T-helper 9 cell (primary cell): Measurements from ENCODE around the gene OSBPL5.

Experiments used
- DNase-seq: peaks from one replicate; pipeline ENCODE4 v3.0.0-alpha.2; 2020

OSBPL5 gene

GRCh38 chr11:3163241-3163981 is 1.7 kb downstream of the OSBPL5 start:
- no peak for DNase-seq

GRCh38 chr11:3162410-3163240 is 2.5 kb downstream of the OSBPL5 start:
- no peak for DNase-seq

DNA sequence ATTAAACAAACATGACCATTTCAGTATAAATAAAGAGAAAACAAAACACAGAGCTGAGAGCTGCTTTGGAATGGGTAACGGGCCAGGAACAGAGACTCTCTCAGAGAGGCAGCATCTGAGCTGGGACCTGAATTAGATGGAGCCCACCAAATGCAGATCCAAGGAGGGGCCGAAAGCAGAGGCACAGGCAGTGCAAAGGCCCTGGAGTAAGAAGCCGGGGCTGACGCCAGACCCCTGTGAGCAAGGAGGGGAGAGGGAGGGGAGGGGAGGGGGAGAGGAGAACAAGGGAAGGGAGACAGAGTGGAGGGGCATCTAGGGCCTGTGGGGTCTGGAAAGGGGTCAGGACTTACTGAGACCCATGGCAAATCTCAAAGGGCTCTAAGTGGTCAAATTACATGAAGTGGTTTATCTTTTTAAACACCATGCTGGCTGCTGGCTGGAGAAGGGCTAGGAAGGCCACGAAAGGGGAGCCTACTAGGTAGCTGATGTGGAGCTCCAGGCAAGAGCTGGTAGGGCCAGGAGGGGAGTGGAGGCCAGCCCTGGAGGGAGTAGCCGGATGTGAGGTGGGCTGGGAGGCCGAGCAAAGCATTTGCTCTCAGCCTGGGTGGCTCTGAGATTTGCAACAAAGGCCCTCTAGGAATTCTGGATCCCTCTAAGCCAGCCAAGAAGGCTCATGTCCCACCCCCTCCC is 3.2 kb downstream of the OSBPL5 start:
- DNase-seq = no peak

DNA sequence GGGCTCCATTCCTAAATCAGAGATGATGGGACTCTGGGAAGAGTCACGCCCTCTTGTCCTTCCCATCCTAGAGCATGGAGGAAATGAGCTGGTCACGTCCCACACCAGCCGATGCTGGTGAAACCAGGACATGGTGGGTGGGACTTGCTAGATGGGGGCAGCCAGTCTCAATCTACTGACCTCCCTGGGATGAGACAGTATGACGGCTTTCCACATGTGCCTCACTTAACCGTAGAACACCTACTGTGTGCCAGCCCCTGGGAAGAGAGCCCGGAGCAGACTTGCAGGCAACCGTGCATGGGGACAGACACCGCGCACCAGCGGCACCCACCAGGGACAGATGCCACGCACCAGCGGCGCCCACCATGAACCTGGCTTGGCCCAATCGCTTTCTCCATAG is 3.8 kb downstream of the OSBPL5 start:
- DNase-seq = no peak

GRCh38 chr11:3160252-3161031 is 4.7 kb downstream of the OSBPL5 start:
- DNase-seq = no peak

DNA sequence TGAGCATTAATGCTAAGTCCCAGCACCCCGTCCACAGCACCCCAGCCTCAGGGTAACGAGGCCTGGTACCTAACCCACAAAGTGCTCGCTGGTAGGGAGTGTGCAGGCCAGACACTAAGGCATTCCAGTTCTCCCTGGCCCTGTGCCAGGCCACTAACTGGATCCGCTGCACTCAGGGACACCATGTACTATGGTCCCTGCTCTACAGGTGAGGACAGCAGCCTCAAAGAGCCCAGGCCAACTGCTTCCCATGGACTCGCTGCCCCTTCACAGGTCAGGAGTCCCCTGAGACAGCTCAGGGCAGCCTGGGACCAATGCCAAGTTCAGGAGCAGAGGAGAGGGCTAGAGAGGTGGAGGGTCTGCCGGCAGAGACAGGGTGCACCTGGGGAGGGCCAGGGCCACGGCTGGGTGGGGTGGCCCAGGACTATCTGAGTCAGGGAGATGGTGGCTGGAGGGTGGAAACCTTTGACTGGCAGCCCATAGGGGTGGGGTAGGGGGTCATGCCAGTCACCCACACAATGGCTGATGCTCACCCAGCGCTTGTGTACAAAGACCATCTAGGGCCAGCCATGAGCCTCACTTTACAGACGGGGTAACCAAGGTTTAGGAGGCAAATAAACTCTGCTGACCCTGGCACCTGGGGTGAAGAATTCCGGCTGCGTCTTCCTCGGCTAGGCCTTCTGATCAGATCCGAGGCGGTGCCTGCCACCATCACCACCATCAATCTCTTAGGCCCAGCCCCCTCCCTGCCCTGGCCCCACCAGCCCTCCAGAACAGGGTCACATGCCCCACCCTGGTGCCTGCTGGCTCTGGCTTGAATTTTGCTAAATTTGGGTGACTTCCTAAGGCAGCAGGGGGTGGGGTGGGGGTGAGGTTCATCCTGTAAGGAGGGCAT is 5.6 kb downstream of the OSBPL5 start:
- no peak for DNase-seq

GRCh38 chr11:3158821-3159220 is 6.3 kb downstream of the OSBPL5 start:
- no peak for DNase-seq

DNA sequence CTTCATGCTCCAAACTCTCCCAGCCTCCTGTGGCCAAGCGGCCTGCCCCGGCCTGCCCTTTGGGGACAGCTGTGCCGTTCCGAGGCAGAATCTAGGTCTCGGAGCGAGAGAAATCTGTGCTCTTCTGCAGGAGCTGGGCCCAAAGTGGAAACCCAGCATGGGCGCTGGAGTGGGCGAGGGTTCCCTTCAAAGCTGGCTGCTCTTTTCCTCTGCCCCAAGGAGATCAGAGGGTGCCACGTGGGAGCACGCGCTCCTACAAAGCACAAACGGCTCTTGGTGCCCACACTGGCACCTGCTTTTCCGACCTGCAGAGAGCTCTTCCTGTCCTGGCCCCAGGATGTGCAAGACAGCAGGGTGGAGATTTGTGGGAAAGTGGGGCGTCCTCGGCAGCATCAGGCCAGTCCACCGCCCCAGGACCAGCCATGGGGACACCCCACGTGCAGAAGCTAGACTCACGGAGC is 6.9 kb downstream of the OSBPL5 start:
- DNase-seq = no peak

DNA sequence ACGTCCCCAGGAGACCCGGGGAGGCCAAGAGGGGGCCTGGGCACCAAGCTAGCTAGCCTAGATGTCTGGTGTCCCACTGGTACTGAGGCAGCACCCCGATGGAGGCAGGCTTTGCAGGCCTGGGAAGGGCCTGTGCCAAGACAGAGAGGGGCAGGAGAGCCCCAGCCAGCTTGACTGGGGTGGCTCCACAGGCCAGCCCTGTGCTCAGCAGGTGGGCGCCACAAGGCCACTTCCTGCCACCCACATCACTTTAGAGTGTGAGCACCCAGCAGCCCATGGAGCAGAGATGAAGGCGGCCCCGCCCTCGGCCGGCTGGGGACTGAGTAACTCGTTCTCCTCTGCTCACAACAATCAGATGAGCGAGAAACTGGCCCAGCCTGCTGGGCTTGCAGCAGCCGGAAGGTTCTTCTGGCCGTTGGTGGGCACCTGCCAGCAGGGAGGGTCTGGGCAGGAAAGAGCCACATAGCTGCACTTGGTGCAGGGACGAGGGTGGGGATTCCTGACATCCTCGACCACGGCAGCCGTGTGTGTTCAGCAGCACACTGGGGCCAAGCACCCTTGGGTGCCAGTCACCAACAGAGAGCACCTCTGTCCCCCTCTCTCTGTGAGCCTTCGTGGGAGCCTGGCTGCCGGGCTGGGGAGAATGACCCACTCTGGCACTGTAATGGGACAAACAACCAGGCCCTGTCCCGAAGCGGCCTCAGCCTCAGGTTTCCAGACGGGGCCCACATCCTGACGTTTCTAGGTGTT is 7.6 kb downstream of the OSBPL5 start:
- no peak for DNase-seq

DNA sequence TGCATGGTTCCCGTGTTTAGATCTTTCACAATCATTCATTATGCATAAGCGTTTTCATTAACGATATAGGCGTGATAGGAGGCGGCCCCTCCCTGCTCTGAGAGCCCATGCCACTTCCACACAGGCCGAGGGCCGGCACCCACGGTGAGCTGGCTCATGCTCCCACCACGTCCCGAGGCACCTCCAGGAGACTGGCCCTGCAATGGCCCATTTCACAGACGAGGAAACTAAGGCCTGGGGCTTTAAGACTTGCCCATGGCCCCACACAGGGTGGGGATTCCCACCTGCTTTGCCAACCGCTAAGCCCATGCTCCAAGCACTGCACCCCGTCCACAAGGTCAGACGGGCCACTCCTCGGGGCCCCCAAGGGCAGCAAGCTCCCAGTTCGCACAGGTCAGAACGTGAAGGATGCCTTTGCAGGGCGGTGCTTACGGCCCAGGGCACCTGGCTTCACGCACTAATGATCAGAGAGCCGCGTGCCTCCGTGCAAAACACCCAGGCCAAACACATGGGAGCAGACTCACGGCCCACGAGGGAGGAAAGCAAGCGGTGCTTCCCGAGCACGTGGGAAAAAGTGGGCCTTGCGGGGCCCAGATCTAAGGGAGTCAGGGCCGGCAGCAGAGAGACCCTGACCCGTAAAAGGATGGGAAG is 8.3 kb downstream of the OSBPL5 start:
- DNase-seq = no peak

DNA sequence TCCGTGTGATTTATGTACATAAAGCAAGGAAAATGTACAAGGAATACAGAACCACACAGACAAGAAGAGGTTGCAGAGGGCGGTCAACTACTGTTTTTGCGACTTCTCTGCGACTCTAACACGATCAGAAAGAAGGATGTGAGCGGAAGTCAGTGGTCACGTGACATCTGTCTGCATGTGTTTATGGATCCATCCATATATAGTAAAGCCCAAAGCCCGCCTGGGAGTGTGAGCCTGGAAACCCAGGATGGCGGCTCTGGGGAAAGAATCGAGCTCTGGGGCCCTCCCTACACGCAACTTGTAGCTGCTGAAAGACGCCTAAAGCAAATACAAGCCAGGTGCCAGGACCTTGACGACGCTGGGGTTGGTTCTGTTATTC is 8.8 kb downstream of the OSBPL5 start:
- no peak for DNase-seq

- DNase-seq = no peak
These were observed 9.3 kb downstream of the OSBPL5 start for GRCh38 chr11:3155691-3156258.

- no peak for DNase-seq
These were observed 9.9 kb downstream of the OSBPL5 start for GRCh38 chr11:3155216-3155615.

DNA sequence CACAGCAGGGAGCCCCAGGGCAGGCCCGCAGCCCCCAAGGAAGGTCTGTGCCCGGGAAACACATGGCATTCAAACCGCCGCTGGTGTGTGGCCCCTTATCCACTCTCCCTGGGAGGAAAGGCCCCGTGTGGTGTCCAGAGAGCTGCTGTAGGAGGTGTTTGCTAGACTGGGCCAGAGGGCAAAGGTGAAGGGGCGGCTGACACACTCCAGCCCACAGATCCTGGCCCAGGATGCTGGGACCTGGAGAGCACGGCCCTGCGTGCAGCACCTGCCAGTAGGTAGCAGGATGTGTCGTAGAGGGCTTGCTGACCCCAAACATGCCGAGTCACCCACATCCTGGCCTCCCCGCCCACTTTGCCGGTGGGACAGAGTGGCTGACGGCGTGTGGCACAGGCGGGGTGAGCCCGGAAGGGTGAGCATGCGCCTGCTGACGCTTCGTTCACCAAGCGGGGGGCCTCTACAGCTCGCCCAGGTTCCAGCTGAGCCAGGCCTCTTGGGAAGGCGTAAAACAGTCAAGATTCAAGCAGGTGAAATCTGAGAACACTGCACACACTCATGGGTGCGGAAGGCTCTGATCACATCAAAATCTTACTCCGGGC is 11.0 kb downstream of the OSBPL5 start:
- no peak for DNase-seq

GRCh38 chr11:3153291-3153861 is 11.7 kb downstream of the OSBPL5 start:
- no peak for DNase-seq

DNA sequence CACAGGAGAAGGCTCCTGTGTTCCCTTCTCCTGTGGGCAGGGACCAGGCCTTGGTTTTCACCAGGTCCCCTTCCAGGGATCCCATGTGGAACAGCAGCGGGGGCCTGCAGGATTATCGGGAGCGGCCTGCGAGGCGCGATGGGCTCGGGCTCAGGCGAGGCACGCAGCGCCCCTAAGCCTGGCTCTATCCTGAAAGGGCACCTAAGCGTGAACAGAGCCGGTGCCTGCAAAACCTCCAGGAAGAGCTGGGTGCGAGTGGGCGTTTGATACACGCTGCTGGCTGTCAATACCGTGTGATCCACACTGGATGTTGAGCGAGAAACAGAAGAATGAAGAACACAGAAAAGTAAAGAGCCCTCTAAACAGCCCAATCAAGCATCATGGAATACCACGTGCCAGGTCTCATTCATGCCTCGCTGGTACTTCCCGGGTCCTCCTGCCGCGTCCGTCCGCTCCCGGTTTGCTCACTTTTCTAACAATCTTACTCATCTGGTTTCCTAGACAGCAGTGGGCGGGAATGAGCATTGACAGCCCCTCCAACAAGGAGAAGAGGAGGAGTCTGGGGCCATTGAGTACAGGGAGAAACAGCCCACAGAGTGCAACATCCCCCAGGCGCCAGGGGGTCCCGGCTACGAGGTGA is 12.5 kb downstream of the OSBPL5 start:
- no peak for DNase-seq

- DNase-seq = no peak
These were observed 14.4 kb downstream of the OSBPL5 start for GRCh38 chr11:3150726-3151125.

DNA sequence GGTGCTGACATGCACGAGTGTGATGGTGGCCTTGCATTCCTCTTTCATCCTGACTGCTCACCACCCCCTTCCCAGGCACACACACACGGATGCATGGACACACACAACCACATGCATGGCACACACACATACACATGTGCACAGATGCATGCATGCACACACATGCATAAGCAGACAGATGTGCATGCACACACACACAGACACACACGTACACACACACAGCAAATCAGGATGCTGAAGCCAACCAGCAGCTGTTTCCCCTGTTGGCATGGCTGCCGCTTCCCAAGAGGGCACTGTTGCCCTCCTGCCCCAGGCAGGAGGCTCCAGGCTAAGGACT is 15.3 kb downstream of the OSBPL5 start:
- DNase-seq = no peak
